SU-DHL-6 (cell line): ENCODE data around the gene ADSL.

ENCODE experiments used
- H2AFZ ChIP-seq: fragments of 200-600 bp; sonication (generic); 2 replicates; pipeline ENCODE4 v1.6.1; 2014; ENCODE audit warnings: low read depth, mild to moderate bottlenecking, moderate library complexity, mixed read lengths, antibody characterized with exemption, low read length; ENCODE audit not compliant: severe bottlenecking
- H3F3A ChIP-seq: fragments of 200-600 bp; shearing (Covaris generic); 2 replicates; pipeline ENCODE4 v1.6.0; 2016; ENCODE audit warnings: antibody characterized with exemption, mild to moderate bottlenecking; ENCODE audit not compliant: insufficient read depth
- H3K27ac ChIP-seq: fragments of 200-600 bp; sonication (generic); 2 replicates; pipeline ENCODE4 v1.5.1; 2016; ENCODE audit warnings: low read depth, mild to moderate bottlenecking, low read length, moderate library complexity, mixed read lengths
- H3K27me3 ChIP-seq: fragments of 200-600 bp; sonication (generic), shearing (Covaris generic); 2 replicates; pipeline ENCODE4 v1.6.0; 2014; ENCODE audit warnings: mild to moderate bottlenecking, low read length
- H3K36me3 ChIP-seq: fragments of 200-600 bp; sonication (generic); 2 replicates; pipeline ENCODE4 v1.6.1; 2014; ENCODE audit warnings: mild to moderate bottlenecking, low read length, mixed read lengths
- H3K4me2 ChIP-seq: fragments of 300-600, 200-600 bp; shearing (Covaris generic), sonication (generic); 2 replicates; pipeline ENCODE4 v1.6.0; 2014; ENCODE audit warnings: low read length, low read depth, mild to moderate bottlenecking; ENCODE audit not compliant: poor library complexity, severe bottlenecking
- H3K4me3 ChIP-seq: fragments of 200-600 bp; sonication (generic); 2 replicates; pipeline ENCODE4 v1.5.1; 2014; ENCODE audit warnings: antibody characterized with exemption, low read length, mild to moderate bottlenecking, mixed read lengths; ENCODE audit not compliant: insufficient read depth, poor library complexity, severe bottlenecking
- H3K79me2 ChIP-seq: fragments of 200-600 bp; sonication (generic); 2 replicates; pipeline ENCODE4 v1.6.1; 2014; ENCODE audit warnings: mild to moderate bottlenecking, low read length, moderate library complexity; ENCODE audit not compliant: insufficient read depth
- H3K9ac ChIP-seq: fragments of 200-600 bp; sonication (generic); 2 replicates; pipeline ENCODE4 v1.7.0; 2014; ENCODE audit warnings: mild to moderate bottlenecking, low read length
- H3K9me2 ChIP-seq: fragments of 200-600 bp; sonication (generic); replicated peaks from 2 replicates; pipeline ENCODE4 v1.6.1; 2014; ENCODE audit warnings: low read length; ENCODE audit not compliant: insufficient read depth
- H3K9me3 ChIP-seq: fragments of 200-600 bp; sonication (generic); 2 replicates; pipeline ENCODE4 v1.6.1; 2014; ENCODE audit warnings: low read length, mixed read lengths; ENCODE audit not compliant: insufficient read depth
- H4K20me1 ChIP-seq: fragments of 200-600 bp; sonication (generic); 2 replicates; pipeline ENCODE4 v1.6.1; 2014; ENCODE audit warnings: low read depth, mild to moderate bottlenecking, antibody characterized with exemption, low read length, moderate library complexity, mixed read lengths
- CTCF ChIP-seq: fragments of 200-600 bp; sonication (generic); IDR thresholded peaks from one replicate; pipeline ENCODE4 v1.5.1; 2017; ENCODE audit warnings: antibody characterized with exemption, mild to moderate bottlenecking, low read length, moderate library complexity; ENCODE audit not compliant: insufficient read depth, poor library complexity, severe bottlenecking
- EZH2phosphoT487 ChIP-seq: fragments of 200-600 bp; sonication (generic), shearing (Covaris generic); conservative IDR thresholded peaks from 2 replicates; pipeline ENCODE4 v1.6.1; 2018; ENCODE audit warnings: mild to moderate bottlenecking, antibody characterized with exemption, low read length, moderate library complexity, mixed read lengths

Gene ADSL

GRCh38 chr22:40345271-40345670 is 1.0 kb upstream of the ADSL start:
- TF ChIP-seq CTCF: no peak
- TF ChIP-seq EZH2phosphoT487: no peak
- Histone ChIP-seq H3K9me3 (no peaks in the 10 kb centered on the region), H4K20me1 (no peaks in the 10 kb centered on the region), H2AFZ (peak overlapping the region; percentile 61), H3K4me2 (peak overlapping the region; percentile 79), H3K9ac (peak overlapping the region; percentile 71), H3K27me3 (no peaks in the 10 kb centered on the region), H3K79me2 (peaks cover 37% of the 10 kb centered on the region), H3K9me2 (no peaks in the 10 kb centered on the region), H3K4me3 (peak overlapping the region; percentile 89), H3K27ac (peak overlapping the region; percentile 93), H3K36me3 (peaks cover 15% of the 10 kb centered on the region; the same call in 1 of the 2 replicates), H3F3A (peaks cover 26% of the 10 kb centered on the region)

GRCh38 chr22:40345815-40346184 is 500 bp upstream of the ADSL start:
- no peak for TF ChIP-seq EZH2phosphoT487
- TF ChIP-seq CTCF: no peak

GRCh38 chr22:40347300-40347699 is 1.0 kb downstream of the ADSL start:
- H3K27ac ChIP-seq: peak overlapping the region; percentile 93
- H3K4me3 ChIP-seq: peak overlapping the region; percentile 89
- peak overlapping the region; percentile 71 for H3K9ac ChIP-seq
- peaks cover 25% of the 10 kb centered on the region for H3F3A ChIP-seq
- no peaks in the 10 kb centered on the region for H3K9me2 ChIP-seq
- H3K4me2 ChIP-seq: peak overlapping the region; percentile 79
- H3K27me3 ChIP-seq: no peaks in the 10 kb centered on the region
- H4K20me1 ChIP-seq: no peaks in the 10 kb centered on the region
- H3K9me3 ChIP-seq: no peaks in the 10 kb centered on the region
- no peak overlapping the region for H2AFZ ChIP-seq
- TF ChIP-seq CTCF (no peak), EZH2phosphoT487 (no peak)
- H3K79me2 ChIP-seq: peaks cover 43% of the 10 kb centered on the region
- peaks cover 15% of the 10 kb centered on the region; the same call in 1 of the 2 replicates for H3K36me3 ChIP-seq

More at GRCh38 chr22:40345815-40346184, 500 bp upstream of the ADSL start:
- Histone ChIP-seq H3K9me3 (no peaks in the 10 kb centered on the region), H3K4me2 (peak overlapping the region; percentile 79), H3K27me3 (no peaks in the 10 kb centered on the region), H3K9ac (peak overlapping the region; percentile 71), H3K9me2 (no peaks in the 10 kb centered on the region), H3K36me3 (peaks cover 15% of the 10 kb centered on the region; the same call in 1 of the 2 replicates), H3F3A (peaks cover 26% of the 10 kb centered on the region), H4K20me1 (no peaks in the 10 kb centered on the region), H2AFZ (peak overlapping the region; percentile 61), H3K27ac (peak overlapping the region; percentile 93), H3K4me3 (peak overlapping the region; percentile 89), H3K79me2 (peaks cover 43% of the 10 kb centered on the region)
